Umbilical cord (tissue), 2 donors: ENCODE data around the gene LIG1. TPM values are rescaled to one million over a fixed set of nuclear protein-coding genes. Genes with fewer than 3 reads are reported as not detected.
A peak's percentile ranks its signal among the peaks of the same experiment; 100 is the strongest.

ENCODE experiments used
- DNase-seq: peaks from one replicate; pipeline ENCODE4 v3.0.0-alpha.2; 2015; ENCODE audit warnings: low spot score
- total RNA-seq: library from RNA; depleted of rRNA; stranded (reverse); fragments of >200 nt; gene quantifications from one replicate; pipeline ENCODE4 v1.2.3, GENCODE V29; 2014; ENCODE audit warnings: low replicate concordance; ENCODE audit not compliant: insufficient read depth

Gene LIG1
- total RNA-seq, result 14.9 TPM

GRCh38 chr19:48169939-48170803, at the start of gene LIG1, which contains the start of gene ZSWIM9:
TSS of gene LIG1 (minus strand) at chr19:48170344. CDS start at chr19:48165566, 4,778 bp downstream.
TSS of gene ZSWIM9 (plus strand) at chr19:48170680. CDS start at chr19:48171803, 1,123 bp downstream.
- DNase-seq, result peak; percentile 99

GRCh38 chr19:48218997-48219396, 48.9 kb upstream of the LIG1 start:
- no peak for DNase-seq

DNA sequence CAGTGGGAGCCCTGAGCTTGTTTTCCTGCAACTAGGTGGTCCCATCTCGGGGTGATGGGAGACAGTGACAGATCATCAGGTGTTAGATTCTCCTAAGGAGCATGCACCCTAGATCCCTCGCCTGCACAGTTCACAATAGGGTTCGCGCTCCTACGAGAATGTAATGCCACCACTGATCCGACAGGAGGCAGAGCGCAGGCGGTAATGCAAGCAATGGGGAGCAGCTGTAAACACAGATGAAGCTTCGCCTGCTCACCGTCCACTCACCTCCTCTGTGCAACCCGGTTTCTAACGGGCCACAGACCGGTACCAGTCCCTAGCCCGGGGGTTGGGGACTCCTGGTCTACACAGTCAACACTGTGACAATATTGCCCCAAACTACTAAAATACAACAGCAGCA, 46.8 kb upstream of the LIG1 start:
- no peak for DNase-seq

DNA sequence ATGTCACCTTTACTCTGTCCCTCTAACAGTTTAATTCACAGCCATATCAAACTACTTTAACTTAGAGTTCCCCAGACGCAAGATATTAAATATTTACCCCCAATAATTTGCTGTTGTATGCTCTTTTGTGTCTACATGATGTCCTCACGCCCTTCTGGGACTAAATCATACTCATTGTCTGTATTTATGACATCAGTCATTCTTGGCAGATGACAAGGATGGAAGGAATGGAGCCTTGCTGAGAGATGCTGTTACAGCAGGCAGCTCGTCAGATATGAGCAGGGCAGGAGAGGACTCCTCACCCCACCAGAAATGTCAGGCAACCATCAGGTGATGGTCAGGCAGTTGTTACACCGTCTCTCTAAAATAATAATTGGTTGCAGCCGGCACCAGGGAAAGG, 43.8 kb upstream of the LIG1 start:
- no peak for DNase-seq

DNA sequence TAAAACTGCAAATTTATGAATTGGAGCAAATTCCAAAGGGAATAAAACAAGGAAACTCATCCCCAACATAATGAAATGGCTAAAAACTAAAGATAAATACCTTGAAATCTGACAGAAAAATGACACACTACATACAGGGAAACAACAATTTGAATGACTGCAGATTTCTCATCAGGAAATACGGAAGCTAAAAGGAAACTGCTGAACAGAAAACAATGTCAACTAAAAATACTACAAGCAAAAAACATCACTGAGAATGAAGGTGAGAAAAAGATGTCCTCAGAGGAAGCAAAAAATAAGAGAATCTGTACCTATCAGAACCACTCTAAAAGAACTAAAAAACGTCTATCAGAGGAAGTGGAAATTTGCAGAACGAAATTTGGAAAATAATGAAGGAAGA, 39.9 kb upstream of the LIG1 start:
- no peak for DNase-seq

DNA sequence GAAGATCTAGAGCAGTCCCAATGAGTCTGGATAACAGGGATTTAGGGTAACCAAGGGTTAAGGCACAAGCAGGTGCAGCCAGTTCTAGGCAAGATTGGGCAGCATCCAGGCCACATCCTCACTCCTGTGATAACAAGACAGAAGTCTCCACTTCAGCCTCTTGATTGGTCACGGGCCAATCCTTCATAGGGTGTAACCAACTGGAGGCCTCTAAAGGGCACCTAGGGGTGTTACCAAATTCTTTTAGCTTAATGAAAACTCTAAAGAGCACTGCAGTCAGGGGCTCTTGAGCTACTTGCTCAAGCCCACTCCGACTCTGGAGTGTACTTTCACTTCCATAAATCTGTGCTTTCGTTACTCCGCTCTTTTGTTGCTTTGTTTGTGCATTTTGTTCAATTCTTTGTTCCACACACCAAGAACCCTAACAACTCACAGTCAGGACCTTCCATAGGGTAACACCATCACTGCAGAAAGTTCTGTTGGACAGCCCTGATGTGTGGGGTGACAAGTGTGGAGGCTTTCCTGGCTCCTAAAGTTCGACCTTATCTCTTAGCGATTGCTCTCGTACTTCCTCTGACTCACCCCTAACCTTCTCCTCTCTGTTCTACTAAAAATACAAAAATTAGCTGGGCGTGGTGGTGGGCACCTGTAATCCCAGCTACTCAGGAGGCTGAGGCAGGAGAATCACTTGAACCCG, 36.4 kb upstream of the LIG1 start:
- no peak for DNase-seq

DNA sequence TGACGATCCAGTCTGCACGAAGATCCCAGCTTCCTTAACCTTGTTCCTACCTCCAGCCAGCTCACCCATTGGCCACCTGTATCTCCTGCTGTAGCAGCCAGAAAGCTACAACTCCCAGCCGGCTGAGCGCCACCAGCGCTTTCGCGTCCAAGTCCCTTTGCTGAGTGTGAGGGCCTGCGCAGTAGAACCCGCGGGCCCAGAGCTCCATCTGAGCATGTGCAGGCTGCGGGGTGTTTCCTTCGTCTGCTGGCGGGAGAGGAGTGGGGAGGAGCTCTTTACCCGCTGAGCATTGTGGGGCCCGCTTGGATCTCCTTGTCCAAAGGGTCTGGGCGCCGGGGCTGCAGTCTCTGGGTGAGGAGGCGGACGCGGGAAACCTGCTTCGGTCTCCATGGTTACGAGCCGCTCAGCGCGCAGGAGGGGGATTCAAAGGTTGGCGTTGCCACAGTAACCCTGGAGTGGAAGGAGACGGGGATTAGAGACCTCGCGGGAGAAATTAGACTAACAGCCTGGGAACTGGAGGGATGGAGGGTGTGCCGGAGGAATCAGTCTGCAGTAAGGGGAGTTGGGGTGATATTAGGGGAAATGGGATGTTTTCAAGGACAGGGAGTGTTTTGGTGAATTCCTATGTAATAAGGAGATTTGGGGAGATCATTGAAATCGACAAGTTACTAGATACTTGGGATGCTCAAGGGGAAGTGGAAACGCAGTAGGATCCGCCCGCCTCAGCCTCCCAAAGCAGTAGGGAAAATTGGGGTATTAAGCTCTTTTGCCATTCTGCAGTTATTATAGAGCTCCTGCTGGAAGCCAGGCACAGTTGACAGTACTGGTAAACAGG, 33.9 kb upstream of the LIG1 start:
- DNase-seq, result peak; percentile 99

DNA sequence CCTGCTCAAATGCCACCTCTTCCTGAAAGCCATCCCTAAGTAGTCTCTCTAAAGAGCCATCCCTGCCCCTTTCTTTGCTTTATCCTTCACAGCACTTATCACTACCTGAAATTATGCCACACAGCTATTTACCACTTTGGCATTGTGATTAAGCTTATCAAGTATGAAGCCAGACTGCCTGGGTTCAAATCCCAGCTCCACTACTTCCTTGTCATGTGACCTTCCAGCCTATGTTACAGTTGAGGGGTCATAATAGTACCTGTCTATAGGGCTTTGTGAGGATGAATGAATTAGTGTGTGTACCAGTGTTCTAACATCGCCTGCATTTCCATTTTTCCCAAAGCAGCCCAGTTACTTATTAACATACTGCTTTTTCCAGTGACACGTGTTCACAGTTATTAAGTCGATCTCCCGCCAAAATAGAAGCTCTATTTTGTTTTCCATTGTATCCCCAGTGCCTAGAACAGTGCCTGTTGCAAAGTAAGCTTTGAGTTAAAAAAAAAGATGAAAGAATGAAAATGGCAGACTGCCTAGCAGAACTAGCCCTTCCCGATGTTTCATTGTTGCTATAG, 33.2 kb upstream of the LIG1 start:
- no peak for DNase-seq

GRCh38 chr19:48196933-48197665, 27.0 kb upstream of the LIG1 start:
- DNase-seq, result no peak

DNA sequence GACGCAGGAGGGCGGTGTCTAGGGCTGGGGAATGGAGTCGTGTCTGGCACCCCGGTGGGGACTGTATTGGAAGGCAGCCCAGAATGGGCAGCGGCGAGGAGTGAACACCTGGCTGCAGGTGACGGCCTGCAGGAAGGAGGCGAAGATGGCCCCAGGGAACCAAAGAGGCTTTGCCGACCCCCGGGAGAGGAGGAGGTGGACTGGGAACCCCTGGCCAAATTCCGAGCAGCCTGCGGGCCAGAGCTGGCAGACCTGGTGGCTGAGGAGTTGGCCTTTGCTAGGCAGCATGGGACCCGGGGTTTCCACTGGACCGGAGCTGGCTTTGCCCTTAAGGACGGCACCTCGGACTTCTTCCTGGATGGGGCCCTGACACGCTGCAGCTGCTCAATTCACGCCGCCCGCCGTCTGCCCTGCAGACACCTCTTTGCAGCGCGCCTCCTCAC, 26.2 kb upstream of the LIG1 start:
- no peak for DNase-seq

GRCh38 chr19:48194844-48195830, 25.0 kb upstream of the LIG1 start:
- no peak for DNase-seq

GRCh38 chr19:48194041-48194843, 24.1 kb upstream of the LIG1 start:
- DNase-seq, result no peak

DNA sequence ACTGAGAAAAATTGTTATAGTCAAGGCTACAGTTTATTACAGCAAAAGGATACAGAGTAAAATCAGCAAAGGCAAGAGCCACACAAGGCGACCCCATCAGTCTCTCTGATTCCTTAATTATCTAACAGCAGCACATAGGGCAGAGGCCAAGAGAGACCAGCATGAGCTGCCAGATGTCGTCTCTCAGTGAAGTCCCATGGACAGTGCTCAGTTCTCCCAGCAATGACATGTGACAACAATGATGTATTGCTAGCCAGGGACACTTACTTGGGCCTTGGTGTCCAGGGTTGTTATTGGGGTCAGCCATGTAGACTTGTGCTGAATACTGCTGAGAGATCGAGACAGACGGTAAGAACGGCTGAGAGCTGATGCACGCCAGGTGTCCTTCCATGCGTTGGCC, 22.6 kb upstream of the LIG1 start:
- no peak for DNase-seq

DNA sequence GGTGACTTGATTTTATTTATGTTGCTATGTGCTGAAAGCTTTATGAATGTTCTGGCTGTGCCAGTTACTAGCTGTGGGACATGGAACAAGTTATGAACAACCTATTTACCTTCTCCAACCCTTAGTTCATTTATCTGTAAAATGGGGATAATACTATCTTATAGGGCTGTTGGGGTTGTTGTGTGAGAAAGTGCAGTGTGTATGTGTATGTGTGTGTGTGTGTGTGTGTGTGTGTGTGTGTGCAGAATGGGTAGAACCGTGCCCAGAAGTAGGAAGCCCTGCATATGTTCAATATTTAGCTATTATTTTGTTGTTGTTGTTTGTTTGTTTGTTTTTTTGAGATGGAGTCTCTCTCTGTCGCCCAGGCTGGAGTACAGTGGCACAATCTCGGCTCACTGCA, 20.7 kb upstream of the LIG1 start:
- DNase-seq, result no peak

- DNase-seq, result no peak
Measured at GRCh38 chr19:48190288-48190884, 20.2 kb upstream of the LIG1 start.

DNA sequence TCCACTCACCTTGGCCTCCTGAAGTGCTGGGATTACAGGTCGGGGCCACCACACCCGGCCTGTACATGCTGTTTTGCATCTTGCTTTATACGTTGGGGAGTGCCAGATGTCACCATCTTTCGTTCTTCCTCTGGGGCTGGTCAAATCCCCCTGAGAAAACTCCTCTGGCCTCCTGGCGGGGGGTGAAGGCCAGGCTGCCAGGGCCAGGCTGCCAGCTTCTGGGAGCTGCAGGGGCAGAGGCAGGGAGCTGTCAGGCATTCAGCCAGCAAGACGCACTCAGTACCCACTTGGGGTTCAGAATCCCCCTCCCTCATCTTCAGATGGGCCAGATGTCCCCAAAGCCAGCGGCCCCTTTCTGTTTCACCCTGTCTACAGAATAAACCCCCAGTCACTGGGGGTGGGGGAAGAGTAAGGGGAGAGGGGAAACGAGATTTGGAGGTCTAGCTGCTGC, 16.4 kb upstream of the LIG1 start:
- DNase-seq, result no peak

- DNase-seq, result no peak
Measured at GRCh38 chr19:48186015-48186414, 15.9 kb upstream of the LIG1 start.

- DNase-seq, result no peak
Measured at GRCh38 chr19:48183356-48183755, 13.2 kb upstream of the LIG1 start.
